ENCODE measurements around the gene LPCAT2. TPM values are rescaled to one million over a fixed set of nuclear protein-coding genes. Genes with fewer than 3 reads are reported as not detected.

Gene LPCAT2
- total and polyA plus RNA-seq, 8 donors, result 1.4 to 36.2 (median 6.6) TPM; not detected in 1

DNA sequence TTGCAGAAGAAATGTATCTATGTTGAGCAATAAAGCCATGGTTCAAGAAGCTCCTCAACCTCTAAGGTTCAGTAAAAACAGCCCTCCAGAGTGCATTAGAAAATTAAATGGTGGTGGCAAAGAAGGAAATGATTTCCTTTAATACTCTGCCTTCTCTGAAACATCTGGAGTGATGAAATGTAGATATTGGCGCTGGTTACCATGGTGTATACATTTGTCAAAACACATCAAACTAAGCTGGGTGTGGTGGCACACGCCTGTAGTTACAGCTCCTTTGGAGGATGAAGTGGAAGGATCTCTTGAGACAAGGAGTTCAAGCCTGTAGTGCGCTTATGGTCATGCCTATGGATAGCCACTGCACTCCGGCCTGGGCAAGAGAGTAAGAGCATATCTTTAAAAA is 63.6 kb downstream of the LPCAT2 start:
- WGBS, 5 donors, result 77 to 88% (median 84%) methylated on average over 4 of the region's 4 CpGs
- Histone ChIP-seq H3K4me1 (peaks cover 0 to 28% (median 6%) of the 10 kb centered on the region in 4 donors), H3K9me3 (no peaks in the 10 kb centered on the region)

GRCh38 chr16:55574811-55575210 is 65.9 kb downstream of the LPCAT2 start:
- DNase-seq, result no peak
- Histone ChIP-seq H3K27ac (no peak overlapping the region), H3K4me1 (peaks cover 0 to 8% (median 0%) of the 10 kb centered on the region in 4 donors), H3K27me3 (no peaks in the 10 kb centered on the region), H3K9me3 (no peaks in the 10 kb centered on the region), H3K4me3 (no peak overlapping the region), H3K36me3 (peaks cover 0 to 14% (median 10%) of the 10 kb centered on the region in 4 donors)
- 74 to 84% (median 78%) methylated on average over 2 of the region's 2 CpGs for WGBS, 5 donors
- intact Hi-C loops (cut with DNase I; ENCODE audit: low total_unique reads), result no loop called here
- TF ChIP-seq, protein P1, sequence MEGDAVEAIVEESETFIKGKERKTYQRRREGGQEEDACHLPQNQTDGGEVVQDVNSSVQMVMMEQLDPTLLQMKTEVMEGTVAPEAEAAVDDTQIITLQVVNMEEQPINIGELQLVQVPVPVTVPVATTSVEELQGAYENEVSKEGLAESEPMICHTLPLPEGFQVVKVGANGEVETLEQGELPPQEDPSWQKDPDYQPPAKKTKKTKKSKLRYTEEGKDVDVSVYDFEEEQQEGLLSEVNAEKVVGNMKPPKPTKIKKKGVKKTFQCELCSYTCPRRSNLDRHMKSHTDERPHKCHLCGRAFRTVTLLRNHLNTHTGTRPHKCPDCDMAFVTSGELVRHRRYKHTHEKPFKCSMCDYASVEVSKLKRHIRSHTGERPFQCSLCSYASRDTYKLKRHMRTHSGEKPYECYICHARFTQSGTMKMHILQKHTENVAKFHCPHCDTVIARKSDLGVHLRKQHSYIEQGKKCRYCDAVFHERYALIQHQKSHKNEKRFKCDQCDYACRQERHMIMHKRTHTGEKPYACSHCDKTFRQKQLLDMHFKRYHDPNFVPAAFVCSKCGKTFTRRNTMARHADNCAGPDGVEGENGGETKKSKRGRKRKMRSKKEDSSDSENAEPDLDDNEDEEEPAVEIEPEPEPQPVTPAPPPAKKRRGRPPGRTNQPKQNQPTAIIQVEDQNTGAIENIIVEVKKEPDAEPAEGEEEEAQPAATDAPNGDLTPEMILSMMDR (IDR thresholded peaks at IDR 0.05), result no peak
- no peak for TF ChIP-seq POLR2AphosphoS5 (IDR thresholded peaks at IDR 0.05)
- TF ChIP-seq EP300 (IDR thresholded peaks at IDR 0.05), result no peak
- no peak for TF ChIP-seq POLR2A (IDR thresholded peaks at IDR 0.05)

More for the DNA sequence above, 63.6 kb downstream of the LPCAT2 start:
- TF ChIP-seq, protein P1 (IDR thresholded peaks at IDR 0.05), result no peak
- no peak for TF ChIP-seq POLR2AphosphoS5 (IDR thresholded peaks at IDR 0.05)
- no peak for TF ChIP-seq EP300 (IDR thresholded peaks at IDR 0.05)
- TF ChIP-seq POLR2A (IDR thresholded peaks at IDR 0.05), result no peak
- no peaks in the 10 kb centered on the region for H3K36me3 ChIP-seq
- no peak overlapping the region for H3K4me3 ChIP-seq
- no peaks in the 10 kb centered on the region for H3K27me3 ChIP-seq
- H3K27ac ChIP-seq, result no peak overlapping the region
- intact Hi-C loops (cut with DNase I; ENCODE audit: low total_unique reads), result no loop called here
- no peak for DNase-seq

GRCh38 chr16:55575496-55575895 is 66.6 kb downstream of the LPCAT2 start:
- peaks cover 0 to 8% (median 0%) of the 10 kb centered on the region in 4 donors for H3K4me1 ChIP-seq
- DNase-seq, result peak in 1 of 2 donors; percentile 68
- H3K36me3 ChIP-seq, result peaks cover 0 to 19% (median 13%) of the 10 kb centered on the region in 4 donors
- no peaks in the 10 kb centered on the region for H3K27me3 ChIP-seq
- TF ChIP-seq, protein P1 (IDR thresholded peaks at IDR 0.05), result no peak
- TF ChIP-seq POLR2A (IDR thresholded peaks at IDR 0.05), result no peak
- TF ChIP-seq POLR2AphosphoS5 (IDR thresholded peaks at IDR 0.05), result no peak
- TF ChIP-seq EP300 (IDR thresholded peaks at IDR 0.05), result no peak
- WGBS, 5 donors, result 61 to 82% (median 71%) methylated on average over 1 of the region's 1 CpG
- H3K4me3 ChIP-seq, result no peak overlapping the region
- intact Hi-C loops (cut with DNase I; ENCODE audit: low total_unique reads), result no loop called here
- H3K9me3 ChIP-seq, result no peaks in the 10 kb centered on the region
- no peak overlapping the region for H3K27ac ChIP-seq

- WGBS, 5 donors, result 67 to 91% (median 84%) methylated on average over 2 of the region's 2 CpGs
- H3K36me3 ChIP-seq, result peaks cover 0 to 25% (median 16%) of the 10 kb centered on the region in 4 donors
- DNase-seq, result peak in 1 of 2 donors; percentile 71
Observed at GRCh38 chr16:55576384-55576783, 67.5 kb downstream of the LPCAT2 start.

More at GRCh38 chr16:55576384-55576783, 67.5 kb downstream of the LPCAT2 start:
- intact Hi-C loops (cut with DNase I; ENCODE audit: low total_unique reads), result no loop called here
- no peaks in the 10 kb centered on the region for H3K27me3 ChIP-seq
- H3K4me3 ChIP-seq, result no peak overlapping the region
- TF ChIP-seq POLR2AphosphoS5 (IDR thresholded peaks at IDR 0.05) (no peak), POLR2A (IDR thresholded peaks at IDR 0.05) (no peak), EP300 (IDR thresholded peaks at IDR 0.05) (no peak)
- TF ChIP-seq, protein P1 (IDR thresholded peaks at IDR 0.05), result no peak
- H3K4me1 ChIP-seq, result peaks cover 0 to 8% (median 0%) of the 10 kb centered on the region in 4 donors
- H3K27ac ChIP-seq, result no peak overlapping the region
- no peaks in the 10 kb centered on the region for H3K9me3 ChIP-seq
